ENCODE data around the gene PGC.

PGC gene

GRCh38 chr6:41741625-41742490, 5.3 kb downstream of the PGC start:
- no peak overlapping the region for H4K12ac ChIP-seq (ENCODE audit: low read depth, low read length)
- peak overlapping the region; percentile 1 for H2BK12ac ChIP-seq (ENCODE audit: low read length)
- no peak overlapping the region for H2AFZ ChIP-seq (ENCODE audit: insufficient read depth, low read length, poor library complexity)
- peak overlapping the region; percentile 35 for H2BK5ac ChIP-seq (ENCODE audit: low read depth, low read length, poor library complexity)
- peaks cover 21 to 29% of the 10 kb centered on the region in 2 experiments for H3K4me1 ChIP-seq (ENCODE audit: control insufficient read depth in 1 of 2, insufficient read depth in 2 of 2, low read length in 2 of 2)
- peak overlapping the region; percentile 3 for H3K14ac ChIP-seq (ENCODE audit: low read length)
- no peak overlapping the region for H3K4me3 ChIP-seq (ENCODE audit: low read depth, low read length)
- H3K79me2 ChIP-seq (ENCODE audit: control insufficient read depth, insufficient read depth, low read length, poor library complexity): peaks cover 2% of the 10 kb centered on the region
- peak overlapping the region; percentile 25 for H4K8ac ChIP-seq (ENCODE audit: low read depth, low read length)
- WGBS (ENCODE audit: extremely low coverage, insufficient coverage, insufficient read length): no CpG with 5 or more reads among the region's 20 CpGs
- H2AK5ac ChIP-seq (ENCODE audit: low read length): peak overlapping the region; percentile 16
- no peaks in the 10 kb centered on the region for H3K27me3 ChIP-seq (ENCODE audit: insufficient read depth, low read length)
- H3K4me2 ChIP-seq (ENCODE audit: low read length): no peak overlapping the region
- peak overlapping the region; percentile 4 for H3K18ac ChIP-seq (ENCODE audit: low read length)
- H2BK120ac ChIP-seq (ENCODE audit: insufficient read depth, low read length, poor library complexity): peak overlapping the region; percentile 84
- H4K91ac ChIP-seq (ENCODE audit: low read depth, low read length): peak overlapping the region; percentile 80
- H3K9ac ChIP-seq (ENCODE audit: low read length): no peak overlapping the region
- H3K27ac ChIP-seq (ENCODE audit: low read depth, low read length): peak overlapping the region; percentile 51
- peak; percentile 83 to 93 for DNase-seq
- no peaks in the 10 kb centered on the region for H3K9me3 ChIP-seq (ENCODE audit: insufficient read depth, low read depth, low read length)
- no peak overlapping the region for H3K23ac ChIP-seq (ENCODE audit: low read length)
- H3K36me3 ChIP-seq (ENCODE audit: control insufficient read depth in 1 of 2, insufficient read depth in 2 of 2, low read length in 2 of 2): no peaks in the 10 kb centered on the region
- H3K4ac ChIP-seq (ENCODE audit: low read depth, low read length): no peak overlapping the region
- H3K79me1 ChIP-seq (ENCODE audit: low read length): peaks cover 26% of the 10 kb centered on the region

GRCh38 chr6:41740366-41741162, 6.6 kb downstream of the PGC start:
- Histone ChIP-seq H3K36me3 (ENCODE audit: control insufficient read depth in 1 of 2, insufficient read depth in 2 of 2, low read length in 2 of 2) (no peaks in the 10 kb centered on the region), H3K9ac (ENCODE audit: low read length) (no peak overlapping the region), H3K27ac (ENCODE audit: low read depth, low read length) (peak overlapping the region; percentile 11), H3K9me3 (ENCODE audit: insufficient read depth, low read depth, low read length) (no peaks in the 10 kb centered on the region), H3K79me1 (ENCODE audit: low read length) (peaks cover 32% of the 10 kb centered on the region), H4K12ac (ENCODE audit: low read depth, low read length) (no peak overlapping the region), H4K8ac (ENCODE audit: low read depth, low read length) (peak overlapping the region; percentile 64), H3K79me2 (ENCODE audit: control insufficient read depth, insufficient read depth, low read length, poor library complexity) (peaks cover 2% of the 10 kb centered on the region), H2AFZ (ENCODE audit: insufficient read depth, low read length, poor library complexity) (no peak overlapping the region), H3K14ac (ENCODE audit: low read length) (peak overlapping the region; percentile 79), H3K4me1 (ENCODE audit: control insufficient read depth in 1 of 2, insufficient read depth in 2 of 2, low read length in 2 of 2) (peaks cover 24 to 33% of the 10 kb centered on the region in 2 experiments), H3K4me3 (ENCODE audit: low read depth, low read length) (no peak overlapping the region), H4K91ac (ENCODE audit: low read depth, low read length) (peak overlapping the region; percentile 89), H3K23ac (ENCODE audit: low read length) (no peak overlapping the region), H3K4ac (ENCODE audit: low read depth, low read length) (peak overlapping the region; percentile 41), H3K4me2 (ENCODE audit: low read length) (no peak overlapping the region), H2AK5ac (ENCODE audit: low read length) (peak overlapping the region; percentile 82), H3K27me3 (ENCODE audit: insufficient read depth, low read length) (no peaks in the 10 kb centered on the region), H2BK5ac (ENCODE audit: low read depth, low read length, poor library complexity) (peak overlapping the region; percentile 37), H3K18ac (ENCODE audit: low read length) (peak overlapping the region; percentile 58), H2BK120ac (ENCODE audit: insufficient read depth, low read length, poor library complexity) (peak overlapping the region; percentile 63), H2BK12ac (ENCODE audit: low read length) (peak overlapping the region; percentile 81)
- WGBS (ENCODE audit: extremely low coverage, insufficient coverage, insufficient read length): no CpG with 5 or more reads among the region's 13 CpGs
- DNase-seq: no peak

GRCh38 chr6:41739041-41739440, 8.2 kb downstream of the PGC start:
- no CpG with 5 or more reads among the region's 4 CpGs for WGBS (ENCODE audit: extremely low coverage, insufficient coverage, insufficient read length)

GRCh38 chr6:41737591-41738130, 9.5 kb downstream of the PGC start:
- Histone ChIP-seq H3K18ac (ENCODE audit: low read length) (no peak overlapping the region), H3K27me3 (ENCODE audit: insufficient read depth, low read length) (no peaks in the 10 kb centered on the region), H3K79me2 (ENCODE audit: control insufficient read depth, insufficient read depth, low read length, poor library complexity) (peaks cover 10% of the 10 kb centered on the region), H3K4me2 (ENCODE audit: low read length) (no peak overlapping the region), H4K91ac (ENCODE audit: low read depth, low read length) (no peak overlapping the region), H3K4ac (ENCODE audit: low read depth, low read length) (no peak overlapping the region), H3K14ac (ENCODE audit: low read length) (no peak overlapping the region), H4K12ac (ENCODE audit: low read depth, low read length) (no peak overlapping the region), H3K9me3 (ENCODE audit: insufficient read depth, low read depth, low read length) (no peaks in the 10 kb centered on the region), H2AK5ac (ENCODE audit: low read length) (no peak overlapping the region), H3K79me1 (ENCODE audit: low read length) (peaks cover 43% of the 10 kb centered on the region), H3K23ac (ENCODE audit: low read length) (no peak overlapping the region), H4K8ac (ENCODE audit: low read depth, low read length) (no peak overlapping the region), H3K9ac (ENCODE audit: low read length) (no peak overlapping the region), H2BK120ac (ENCODE audit: insufficient read depth, low read length, poor library complexity) (no peak overlapping the region), H3K4me1 (ENCODE audit: control insufficient read depth in 1 of 2, insufficient read depth in 2 of 2, low read length in 2 of 2) (peaks cover 38 to 40% of the 10 kb centered on the region in 2 experiments), H3K36me3 (ENCODE audit: control insufficient read depth in 1 of 2, insufficient read depth in 2 of 2, low read length in 2 of 2) (no peaks in the 10 kb centered on the region), H2BK12ac (ENCODE audit: low read length) (peak overlapping the region; percentile 15), H3K27ac (ENCODE audit: low read depth, low read length) (no peak overlapping the region), H3K4me3 (ENCODE audit: low read depth, low read length) (no peak overlapping the region), H2AFZ (ENCODE audit: insufficient read depth, low read length, poor library complexity) (no peak overlapping the region), H2BK5ac (ENCODE audit: low read depth, low read length, poor library complexity) (no peak overlapping the region)
- no peak for DNase-seq
- WGBS (ENCODE audit: extremely low coverage, insufficient coverage, insufficient read length): no CpG with 5 or more reads among the region's 6 CpGs

More at GRCh38 chr6:41739041-41739440, 8.2 kb downstream of the PGC start:
- no peak overlapping the region for H2AFZ ChIP-seq (ENCODE audit: insufficient read depth, low read length, poor library complexity)
- H2BK5ac ChIP-seq (ENCODE audit: low read depth, low read length, poor library complexity): no peak overlapping the region
- no peak overlapping the region for H3K4me2 ChIP-seq (ENCODE audit: low read length)
- H3K4me3 ChIP-seq (ENCODE audit: low read depth, low read length): no peak overlapping the region
- no peaks in the 10 kb centered on the region for H3K36me3 ChIP-seq (ENCODE audit: control insufficient read depth in 1 of 2, insufficient read depth in 2 of 2, low read length in 2 of 2)
- peaks cover 24 to 36% of the 10 kb centered on the region in 2 experiments for H3K4me1 ChIP-seq (ENCODE audit: control insufficient read depth in 1 of 2, insufficient read depth in 2 of 2, low read length in 2 of 2)
- no peak overlapping the region for H4K8ac ChIP-seq (ENCODE audit: low read depth, low read length)
- no peak overlapping the region for H4K91ac ChIP-seq (ENCODE audit: low read depth, low read length)
- no peaks in the 10 kb centered on the region for H3K9me3 ChIP-seq (ENCODE audit: insufficient read depth, low read depth, low read length)
- peaks cover 36% of the 10 kb centered on the region for H3K79me1 ChIP-seq (ENCODE audit: low read length)
- H3K27me3 ChIP-seq (ENCODE audit: insufficient read depth, low read length): no peaks in the 10 kb centered on the region
- H3K18ac ChIP-seq (ENCODE audit: low read length): no peak overlapping the region
- H3K27ac ChIP-seq (ENCODE audit: low read depth, low read length): peak overlapping the region; percentile 59
- H3K4ac ChIP-seq (ENCODE audit: low read depth, low read length): no peak overlapping the region
- H2BK12ac ChIP-seq (ENCODE audit: low read length): no peak overlapping the region
- no peak overlapping the region for H3K23ac ChIP-seq (ENCODE audit: low read length)
- H3K79me2 ChIP-seq (ENCODE audit: control insufficient read depth, insufficient read depth, low read length, poor library complexity): peaks cover 6% of the 10 kb centered on the region
- peak in 1 of 2 donors; percentile 77 for DNase-seq
- no peak overlapping the region for H2AK5ac ChIP-seq (ENCODE audit: low read length)
- no peak overlapping the region for H2BK120ac ChIP-seq (ENCODE audit: insufficient read depth, low read length, poor library complexity)
- no peak overlapping the region for H4K12ac ChIP-seq (ENCODE audit: low read depth, low read length)
- H3K14ac ChIP-seq (ENCODE audit: low read length): no peak overlapping the region
- no peak overlapping the region for H3K9ac ChIP-seq (ENCODE audit: low read length)

Data from trophoblast cell (in vitro differentiated cells and primary cell).